GM23338 (cell line): ENCODE data around the gene BBX. TPM values are rescaled to one million over a fixed set of nuclear protein-coding genes. Genes with fewer than 3 reads are reported as not detected.

Experiments used
- ATAC-seq: fragments of 200-7000 bp; cut with Tn5 transposase; 3 replicates; pipeline ENCODE4 v1.9.1; 2020
- DNase-seq: peaks from one replicate; pipeline ENCODE4 v3.0.0-alpha.2; 2015; ENCODE audit warnings: low spot score
- H2AFZ ChIP-seq: fragments of 200-600 bp; sonication (generic); 2 replicates; pipeline ENCODE4 v1.8.0; 2016; ENCODE audit warnings: antibody characterized with exemption, mild to moderate bottlenecking, moderate library complexity
- H3F3A ChIP-seq: fragments of 200-600 bp; sonication (generic); replicated peaks from 2 replicates; pipeline ENCODE4 v1.8.0; 2017; ENCODE audit warnings: antibody characterized with exemption, mixed run types, low read depth
- H3K27ac ChIP-seq: fragments of 200-600 bp; sonication (generic); 2 replicates; pipeline ENCODE4 v1.6.1; 2016; ENCODE audit warnings: low read depth
- H3K27me3 ChIP-seq: fragments of 200-600 bp; sonication (generic); 2 replicates; pipeline ENCODE4 v1.8.0; 2016; ENCODE audit warnings: mild to moderate bottlenecking, mixed run types, moderate library complexity; ENCODE audit not compliant: insufficient read depth
- H3K36me3 ChIP-seq: fragments of 200-600 bp; sonication (generic); 2 replicates; pipeline ENCODE4 v1.8.0; 2016; ENCODE audit warnings: mild to moderate bottlenecking; ENCODE audit not compliant: insufficient read depth
- H3K4me1 ChIP-seq: fragments of 200-600 bp; sonication (generic); 2 replicates; pipeline ENCODE4 v1.8.0; 2016; ENCODE audit warnings: mild to moderate bottlenecking, moderate library complexity; ENCODE audit not compliant: insufficient read depth
- H3K4me2 ChIP-seq: fragments of 200-600 bp; sonication (generic); 2 replicates; pipeline ENCODE4 v1.7.1; 2017; ENCODE audit warnings: mixed run types
- H3K4me3 ChIP-seq: fragments of 200-600 bp; sonication (generic); 2 replicates; pipeline ENCODE4 v1.6.1; 2016; ENCODE audit warnings: mixed run types
- H3K79me2 ChIP-seq: fragments of 200-600 bp; sonication (generic); replicated peaks from 2 replicates; pipeline ENCODE4 v1.8.0; 2017; ENCODE audit warnings: mild to moderate bottlenecking; ENCODE audit not compliant: insufficient read depth
- H3K9me2 ChIP-seq: fragments of 200-600 bp; sonication (generic); 2 replicates; pipeline ENCODE4 v1.8.0; 2017; ENCODE audit not compliant: insufficient read depth
- H4K20me1 ChIP-seq: fragments of 200-600 bp; sonication (generic); replicated peaks from 2 replicates; pipeline ENCODE4 v1.8.0; 2017; ENCODE audit warnings: mild to moderate bottlenecking; ENCODE audit not compliant: insufficient read depth
- H3K27ac Mint-ChIP-seq: 2 replicates; pipeline ENCODE4 v1.8.0; 2020; ENCODE audit warnings: inconsistent platforms, mild to moderate bottlenecking, moderate library complexity, mixed read lengths
- H3K27me3 Mint-ChIP-seq: 3 replicates; pipeline ENCODE4 v1.8.0; 2022; ENCODE audit warnings: low read depth, mild to moderate bottlenecking, moderate library complexity, mixed read lengths, inconsistent platforms; ENCODE audit not compliant: insufficient read depth, poor library complexity
- H3K36me3 Mint-ChIP-seq: 3 replicates; pipeline ENCODE4 v1.8.0; 2021; ENCODE audit warnings: low read depth, mild to moderate bottlenecking, inconsistent platforms, moderate library complexity, mixed read lengths
- H3K4me1 Mint-ChIP-seq: 3 replicates; pipeline ENCODE4 v1.8.0; 2020; ENCODE audit warnings: mild to moderate bottlenecking, inconsistent platforms, mixed read lengths
- H3K4me3 Mint-ChIP-seq: 3 replicates; pipeline ENCODE4 v1.8.0; 2021; ENCODE audit warnings: moderate library complexity, mild to moderate bottlenecking, inconsistent platforms, mixed read lengths
- H3K9me3 Mint-ChIP-seq: 3 replicates; pipeline ENCODE4 v1.8.0; 2020; ENCODE audit warnings: moderate library complexity, mild to moderate bottlenecking, inconsistent platforms, mixed read lengths
- CTCF ChIP-seq, 2 experiments: fragments of 200-600 bp in 1 of 2; sonication (generic) in 1 of 2; conservative IDR thresholded peaks; 2 replicates each; pipeline versions ENCODE4 v1.5.1 to v1.6.1; 2016 to 2017; ENCODE audit warnings: antibody characterized with exemption in 2 of 2, low read depth in 2 of 2, mild to moderate bottlenecking in 2 of 2, moderate library complexity in 1 of 2
- ETS1 ChIP-seq: IDR thresholded peaks from 2 replicates; pipeline ENCODE4 v1.6.1; 2016; ENCODE audit warnings: antibody characterized with exemption
- EZH2 ChIP-seq: fragments of 200-600 bp; sonication (generic); IDR thresholded peaks from one replicate; pipeline ENCODE4 v1.8.0; 2017; ENCODE audit warnings: antibody characterized with exemption, mild to moderate bottlenecking, low read depth; ENCODE audit not compliant: unreplicated experiment
- EZH2phosphoT487 ChIP-seq: fragments of 200-600 bp; sonication (generic); IDR thresholded peaks from one replicate; pipeline ENCODE4 v1.8.1; 2018; ENCODE audit warnings: antibody characterized with exemption; ENCODE audit not compliant: unreplicated experiment
- STAT1 ChIP-seq: IDR thresholded peaks from one replicate; pipeline ENCODE4 v1.6.1; 2016; ENCODE audit warnings: antibody characterized with exemption; ENCODE audit not compliant: unreplicated experiment
- ZNF114 ChIP-seq: fragments of 250-450 bp; sonication (Bioruptor Pico); IDR thresholded peaks from 2 replicates; pipeline ENCODE4 v1.5.0; 2020; ENCODE audit warnings: mild to moderate bottlenecking, moderate library complexity
- polyA plus RNA-seq: library from polyadenylated mRNA; unstranded; fragments of >200 nt; fragmentation: Nextera tagmentation; extraction: Ambion mirVana; gene quantifications from 2 replicates; pipeline ENCODE4 v1.2.1, GENCODE V29; 2016
- total RNA-seq: library from RNA; depleted of rRNA; stranded (reverse); fragments of >200 nt; shearing (Covaris generic); gene quantifications from 2 replicates; pipeline ENCODE4 v1.2.3, GENCODE V29; 2014
- TF ChIP-seq, protein P1 (sequence below): fragments of 250-450 bp; sonication (Bioruptor Pico); IDR thresholded peaks from 2 replicates; pipeline ENCODE4 v1.5.0; 2020; ENCODE audit warnings: mild to moderate bottlenecking, moderate library complexity
- TF ChIP-seq, protein P2 (sequence below): IDR thresholded peaks from one replicate; pipeline ENCODE4 v1.6.1; 2018; ENCODE audit warnings: antibody characterized with exemption; ENCODE audit not compliant: unreplicated experiment

BBX gene
- total and polyA plus RNA-seq, 2 experiments from 2014 or later = 35.2 to 44.1 TPM

DNA sequence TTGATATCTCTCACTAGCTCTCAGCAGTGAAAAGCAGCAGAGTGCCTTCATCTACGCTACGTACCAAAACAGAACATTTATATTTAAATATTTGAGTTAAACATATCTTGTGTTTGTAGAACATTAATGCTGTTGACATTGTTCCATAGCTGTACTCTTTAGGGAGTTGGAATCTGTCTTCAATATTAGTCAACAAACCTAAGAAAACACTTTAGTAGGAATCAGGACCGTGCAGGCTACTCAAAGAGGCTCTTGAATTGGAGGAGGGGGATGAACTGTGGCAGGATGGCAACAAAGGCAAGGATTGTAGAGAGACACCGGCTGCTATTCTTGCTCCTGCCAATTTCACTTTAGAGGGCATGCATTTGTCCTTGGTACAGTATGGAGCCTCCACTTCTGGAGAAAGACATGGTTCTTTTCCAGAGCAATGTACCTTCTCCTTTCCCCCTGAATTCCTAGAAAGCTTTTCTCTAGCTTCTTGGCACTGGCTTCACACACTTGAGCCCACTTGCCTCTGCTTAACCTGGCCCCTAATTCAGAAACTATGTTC, 302.1 kb downstream of the BBX start (continued):
- no peak for TF ChIP-seq ZNF114 (CRISPR knock-in tag)
- TF ChIP-seq, protein P1, sequence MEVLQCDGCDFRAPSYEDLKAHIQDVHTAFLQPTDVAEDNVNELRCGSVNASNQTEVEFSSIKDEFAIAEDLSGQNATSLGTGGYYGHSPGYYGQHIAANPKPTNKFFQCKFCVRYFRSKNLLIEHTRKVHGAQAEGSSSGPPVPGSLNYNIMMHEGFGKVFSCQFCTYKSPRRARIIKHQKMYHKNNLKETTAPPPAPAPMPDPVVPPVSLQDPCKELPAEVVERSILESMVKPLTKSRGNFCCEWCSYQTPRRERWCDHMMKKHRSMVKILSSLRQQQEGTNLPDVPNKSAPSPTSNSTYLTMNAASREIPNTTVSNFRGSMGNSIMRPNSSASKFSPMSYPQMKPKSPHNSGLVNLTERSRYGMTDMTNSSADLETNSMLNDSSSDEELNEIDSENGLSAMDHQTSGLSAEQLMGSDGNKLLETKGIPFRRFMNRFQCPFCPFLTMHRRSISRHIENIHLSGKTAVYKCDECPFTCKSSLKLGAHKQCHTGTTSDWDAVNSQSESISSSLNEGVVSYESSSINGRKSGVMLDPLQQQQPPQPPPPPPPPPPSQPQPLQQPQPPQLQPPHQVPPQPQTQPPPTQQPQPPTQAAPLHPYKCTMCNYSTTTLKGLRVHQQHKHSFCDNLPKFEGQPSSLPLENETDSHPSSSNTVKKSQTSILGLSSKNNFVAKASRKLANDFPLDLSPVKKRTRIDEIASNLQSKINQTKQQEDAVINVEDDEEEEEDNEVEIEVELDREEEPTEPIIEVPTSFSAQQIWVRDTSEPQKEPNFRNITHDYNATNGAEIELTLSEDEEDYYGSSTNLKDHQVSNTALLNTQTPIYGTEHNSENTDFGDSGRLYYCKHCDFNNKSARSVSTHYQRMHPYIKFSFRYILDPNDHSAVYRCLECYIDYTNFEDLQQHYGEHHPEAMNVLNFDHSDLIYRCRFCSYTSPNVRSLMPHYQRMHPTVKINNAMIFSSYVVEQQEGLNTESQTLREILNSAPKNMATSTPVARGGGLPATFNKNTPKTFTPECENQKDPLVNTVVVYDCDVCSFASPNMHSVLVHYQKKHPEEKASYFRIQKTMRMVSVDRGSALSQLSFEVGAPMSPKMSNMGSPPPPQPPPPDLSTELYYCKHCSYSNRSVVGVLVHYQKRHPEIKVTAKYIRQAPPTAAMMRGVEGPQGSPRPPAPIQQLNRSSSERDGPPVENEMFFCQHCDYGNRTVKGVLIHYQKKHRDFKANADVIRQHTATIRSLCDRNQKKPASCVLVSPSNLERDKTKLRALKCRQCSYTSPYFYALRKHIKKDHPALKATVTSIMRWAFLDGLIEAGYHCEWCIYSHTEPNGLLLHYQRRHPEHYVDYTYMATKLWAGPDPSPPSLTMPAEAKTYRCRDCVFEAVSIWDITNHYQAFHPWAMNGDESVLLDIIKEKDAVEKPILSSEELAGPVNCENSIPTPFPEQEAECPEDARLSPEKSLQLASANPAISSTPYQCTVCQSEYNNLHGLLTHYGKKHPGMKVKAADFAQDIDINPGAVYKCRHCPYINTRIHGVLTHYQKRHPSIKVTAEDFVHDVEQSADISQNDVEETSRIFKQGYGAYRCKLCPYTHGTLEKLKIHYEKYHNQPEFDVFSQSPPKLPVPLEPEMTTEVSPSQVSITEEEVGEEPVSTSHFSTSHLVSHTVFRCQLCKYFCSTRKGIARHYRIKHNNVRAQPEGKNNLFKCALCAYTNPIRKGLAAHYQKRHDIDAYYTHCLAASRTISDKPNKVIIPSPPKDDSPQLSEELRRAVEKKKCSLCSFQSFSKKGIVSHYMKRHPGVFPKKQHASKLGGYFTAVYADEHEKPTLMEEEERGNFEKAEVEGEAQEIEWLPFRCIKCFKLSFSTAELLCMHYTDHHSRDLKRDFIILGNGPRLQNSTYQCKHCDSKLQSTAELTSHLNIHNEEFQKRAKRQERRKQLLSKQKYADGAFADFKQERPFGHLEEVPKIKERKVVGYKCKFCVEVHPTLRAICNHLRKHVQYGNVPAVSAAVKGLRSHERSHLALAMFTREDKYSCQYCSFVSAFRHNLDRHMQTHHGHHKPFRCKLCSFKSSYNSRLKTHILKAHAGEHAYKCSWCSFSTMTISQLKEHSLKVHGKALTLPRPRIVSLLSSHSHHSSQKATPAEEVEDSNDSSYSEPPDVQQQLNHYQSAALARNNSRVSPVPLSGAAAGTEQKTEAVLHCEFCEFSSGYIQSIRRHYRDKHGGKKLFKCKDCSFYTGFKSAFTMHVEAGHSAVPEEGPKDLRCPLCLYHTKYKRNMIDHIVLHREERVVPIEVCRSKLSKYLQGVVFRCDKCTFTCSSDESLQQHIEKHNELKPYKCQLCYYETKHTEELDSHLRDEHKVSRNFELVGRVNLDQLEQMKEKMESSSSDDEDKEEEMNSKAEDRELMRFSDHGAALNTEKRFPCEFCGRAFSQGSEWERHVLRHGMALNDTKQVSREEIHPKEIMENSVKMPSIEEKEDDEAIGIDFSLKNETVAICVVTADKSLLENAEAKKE = no peak

DNA sequence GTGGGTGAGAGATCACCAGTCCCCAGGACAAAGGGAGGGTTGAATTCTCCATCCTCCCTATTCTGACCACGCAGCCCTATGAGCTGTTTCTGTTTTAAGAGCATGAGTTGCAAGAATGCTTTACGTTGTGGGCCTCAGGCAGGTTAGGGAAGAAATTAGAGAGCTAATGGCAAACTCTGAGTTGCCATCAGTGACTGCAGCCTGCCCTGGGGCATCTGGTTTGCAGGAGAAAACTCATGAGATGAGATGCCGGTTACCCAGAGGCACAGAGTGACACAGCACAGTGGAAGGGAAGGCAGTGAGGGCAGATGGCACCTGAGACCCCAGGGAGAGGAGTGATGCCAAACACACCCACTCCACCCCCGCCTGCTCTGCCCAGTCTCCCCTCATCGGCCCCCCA, 302.8 kb downstream of the BBX start:
- Histone ChIP-seq H4K20me1 (no peaks in the 10 kb centered on the region), H3K27ac (no peak overlapping the region), H2AFZ (no peak overlapping the region), H3K79me2 (no peaks in the 10 kb centered on the region), H3K36me3 (no peaks in the 10 kb centered on the region), H3K9me2 (no peaks in the 10 kb centered on the region), H3K4me1 (no peaks in the 10 kb centered on the region), H3K27me3 (no peaks in the 10 kb centered on the region), H3K4me3 (no peak overlapping the region), H3K4me2 (no peak overlapping the region), H3F3A (no peaks in the 10 kb centered on the region)
- Mint-ChIP-seq H3K27ac (no peak overlapping the region), H3K36me3 (no peaks in the 10 kb centered on the region), H3K9me3 (peaks cover 3% of the 10 kb centered on the region; the same call in 1 of the 3 replicates), H3K4me3 (no peak overlapping the region), H3K27me3 (peaks cover 2% of the 10 kb centered on the region), H3K4me1 (peaks cover 4% of the 10 kb centered on the region; the same call in 2 of the 3 replicates)
- DNase-seq (no peak), ATAC-seq (no peak)
- TF ChIP-seq, protein P2, sequence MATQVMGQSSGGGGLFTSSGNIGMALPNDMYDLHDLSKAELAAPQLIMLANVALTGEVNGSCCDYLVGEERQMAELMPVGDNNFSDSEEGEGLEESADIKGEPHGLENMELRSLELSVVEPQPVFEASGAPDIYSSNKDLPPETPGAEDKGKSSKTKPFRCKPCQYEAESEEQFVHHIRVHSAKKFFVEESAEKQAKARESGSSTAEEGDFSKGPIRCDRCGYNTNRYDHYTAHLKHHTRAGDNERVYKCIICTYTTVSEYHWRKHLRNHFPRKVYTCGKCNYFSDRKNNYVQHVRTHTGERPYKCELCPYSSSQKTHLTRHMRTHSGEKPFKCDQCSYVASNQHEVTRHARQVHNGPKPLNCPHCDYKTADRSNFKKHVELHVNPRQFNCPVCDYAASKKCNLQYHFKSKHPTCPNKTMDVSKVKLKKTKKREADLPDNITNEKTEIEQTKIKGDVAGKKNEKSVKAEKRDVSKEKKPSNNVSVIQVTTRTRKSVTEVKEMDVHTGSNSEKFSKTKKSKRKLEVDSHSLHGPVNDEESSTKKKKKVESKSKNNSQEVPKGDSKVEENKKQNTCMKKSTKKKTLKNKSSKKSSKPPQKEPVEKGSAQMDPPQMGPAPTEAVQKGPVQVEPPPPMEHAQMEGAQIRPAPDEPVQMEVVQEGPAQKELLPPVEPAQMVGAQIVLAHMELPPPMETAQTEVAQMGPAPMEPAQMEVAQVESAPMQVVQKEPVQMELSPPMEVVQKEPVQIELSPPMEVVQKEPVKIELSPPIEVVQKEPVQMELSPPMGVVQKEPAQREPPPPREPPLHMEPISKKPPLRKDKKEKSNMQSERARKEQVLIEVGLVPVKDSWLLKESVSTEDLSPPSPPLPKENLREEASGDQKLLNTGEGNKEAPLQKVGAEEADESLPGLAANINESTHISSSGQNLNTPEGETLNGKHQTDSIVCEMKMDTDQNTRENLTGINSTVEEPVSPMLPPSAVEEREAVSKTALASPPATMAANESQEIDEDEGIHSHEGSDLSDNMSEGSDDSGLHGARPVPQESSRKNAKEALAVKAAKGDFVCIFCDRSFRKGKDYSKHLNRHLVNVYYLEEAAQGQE = no peak
- TF ChIP-seq ETS1 (no peak), CTCF (conservative IDR thresholded peaks at IDR 0.05; ENCODE audit: low read depth in 2 of 2) (no peak), EZH2phosphoT487 (no peak), STAT1 (no peak), ZNF114 (CRISPR knock-in tag) (no peak), EZH2 (no peak)
